GM13976 (cell line): ENCODE measurements around the gene HECTD3.
"Not testable (repeated sequence)": the region's sequence is repeated elsewhere in the genome, so short reads cannot be mapped to it uniquely, and the experiment has no call there.

ENCODE experiments used
- DNase-seq: peaks from one replicate; pipeline ENCODE4 v3.0.0; 2012; ENCODE audit warnings: low spot score
- in situ Hi-C: fragments of 300-500 bp; cut with MboI; formaldehyde crosslinking; loops from one replicate; pipeline ENCODE4 v1.12.0; 2022; ENCODE audit warnings: low sequenced_read_pairs, mixed read lengths, inconsistent platforms; ENCODE audit not compliant: unreplicated experiment
- TF ChIP-seq, protein P1 (sequence below): IDR thresholded peaks from 2 replicates; pipeline ENCODE4 v1.5.1; 2012; ENCODE audit warnings: borderline replicate concordance, mild to moderate bottlenecking; ENCODE audit not compliant: insufficient read depth; ENCODE audit errors: extremely low read depth, missing control alignments, control extremely low read depth

Gene HECTD3

DNA sequence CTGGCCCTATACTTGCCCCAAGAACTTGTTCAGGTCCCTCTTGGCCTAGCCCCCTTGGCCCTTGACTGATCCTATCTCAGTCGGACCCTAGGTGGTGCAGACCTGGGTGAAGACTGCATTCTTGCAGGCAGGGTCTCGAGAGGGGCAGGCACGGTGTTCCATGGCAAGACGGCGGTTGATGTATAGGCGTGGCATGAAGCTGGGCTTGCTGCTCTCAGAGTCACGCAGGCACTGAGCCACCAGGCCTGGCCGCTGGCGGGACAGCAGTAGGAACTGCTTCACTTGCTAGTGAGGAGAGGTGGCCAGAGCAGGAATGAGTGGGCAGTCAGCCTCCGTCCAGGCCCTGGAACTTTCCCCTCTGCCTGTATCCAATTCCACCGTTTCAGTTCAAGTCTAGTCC lies 3.8 kb downstream of the HECTD3 start:
- no peak for DNase-seq
- TF ChIP-seq, protein P1, sequence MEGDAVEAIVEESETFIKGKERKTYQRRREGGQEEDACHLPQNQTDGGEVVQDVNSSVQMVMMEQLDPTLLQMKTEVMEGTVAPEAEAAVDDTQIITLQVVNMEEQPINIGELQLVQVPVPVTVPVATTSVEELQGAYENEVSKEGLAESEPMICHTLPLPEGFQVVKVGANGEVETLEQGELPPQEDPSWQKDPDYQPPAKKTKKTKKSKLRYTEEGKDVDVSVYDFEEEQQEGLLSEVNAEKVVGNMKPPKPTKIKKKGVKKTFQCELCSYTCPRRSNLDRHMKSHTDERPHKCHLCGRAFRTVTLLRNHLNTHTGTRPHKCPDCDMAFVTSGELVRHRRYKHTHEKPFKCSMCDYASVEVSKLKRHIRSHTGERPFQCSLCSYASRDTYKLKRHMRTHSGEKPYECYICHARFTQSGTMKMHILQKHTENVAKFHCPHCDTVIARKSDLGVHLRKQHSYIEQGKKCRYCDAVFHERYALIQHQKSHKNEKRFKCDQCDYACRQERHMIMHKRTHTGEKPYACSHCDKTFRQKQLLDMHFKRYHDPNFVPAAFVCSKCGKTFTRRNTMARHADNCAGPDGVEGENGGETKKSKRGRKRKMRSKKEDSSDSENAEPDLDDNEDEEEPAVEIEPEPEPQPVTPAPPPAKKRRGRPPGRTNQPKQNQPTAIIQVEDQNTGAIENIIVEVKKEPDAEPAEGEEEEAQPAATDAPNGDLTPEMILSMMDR: no peak
- in situ Hi-C loops: loop anchor here (10.0 kb wide), 1 partner anchor 153 kb away; no protein-coding TSS in a partner anchor

DNA sequence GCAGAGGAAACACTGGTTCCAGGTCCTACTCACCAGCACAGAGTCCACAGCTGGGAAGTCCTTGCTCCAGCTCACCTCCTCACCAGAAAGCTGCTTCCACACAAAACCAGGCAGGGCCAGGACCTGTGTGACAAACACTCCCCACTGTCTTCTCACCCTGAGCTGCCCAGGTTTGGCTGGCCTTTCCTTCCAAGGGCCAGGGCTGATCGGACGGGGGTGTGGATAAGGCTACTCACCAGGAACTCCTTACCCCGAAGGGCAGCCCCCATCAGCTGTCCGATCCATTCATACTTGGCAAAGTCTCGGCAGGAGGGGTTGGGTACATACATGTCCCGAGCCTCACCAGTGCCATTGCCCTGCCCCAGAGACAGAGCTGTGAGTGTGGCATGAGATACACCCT lies 5.4 kb downstream of the HECTD3 start:
- DNase-seq: no peak
- in situ Hi-C loops: loop anchor here (10.0 kb wide), 1 partner anchor 151 kb away; no protein-coding TSS in a partner anchor
- TF ChIP-seq, protein P1: no peak

DNA sequence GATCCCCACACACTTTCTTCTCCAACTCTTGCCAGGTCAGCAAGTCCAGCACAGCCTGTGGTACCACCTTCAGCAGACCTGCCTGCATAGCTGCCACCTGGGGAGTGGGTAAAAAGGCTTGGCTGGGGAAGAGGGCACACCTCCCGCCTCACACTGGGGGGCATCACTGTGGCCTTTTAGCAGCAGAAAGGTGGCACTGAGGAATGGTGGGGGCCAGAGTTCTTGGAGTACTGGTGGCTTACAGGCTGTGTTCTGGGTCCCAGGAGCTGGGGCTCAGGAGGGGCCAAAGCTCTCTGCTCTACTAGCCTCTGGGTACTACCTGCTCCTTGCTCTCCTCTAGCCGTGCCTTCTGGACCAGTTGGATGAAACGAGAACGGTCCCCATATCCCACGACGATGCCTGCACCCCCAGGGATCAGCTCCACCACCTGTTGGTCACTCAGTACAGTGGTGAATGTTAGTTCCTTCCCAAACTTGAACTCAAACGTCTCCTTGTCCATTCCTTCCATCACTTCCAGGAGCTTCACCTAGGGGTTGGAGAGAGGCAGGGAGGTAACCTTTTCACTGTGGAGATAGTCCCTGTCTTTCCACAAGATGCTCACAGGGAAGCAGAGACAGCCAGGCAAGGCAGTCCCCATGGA lies 6.7 kb downstream of the HECTD3 start:
- DNase-seq: no peak
- TF ChIP-seq, protein P1: no peak
- in situ Hi-C loops: loop anchor here (10.0 kb wide), 1 partner anchor 150 kb away; no protein-coding TSS in a partner anchor

DNA sequence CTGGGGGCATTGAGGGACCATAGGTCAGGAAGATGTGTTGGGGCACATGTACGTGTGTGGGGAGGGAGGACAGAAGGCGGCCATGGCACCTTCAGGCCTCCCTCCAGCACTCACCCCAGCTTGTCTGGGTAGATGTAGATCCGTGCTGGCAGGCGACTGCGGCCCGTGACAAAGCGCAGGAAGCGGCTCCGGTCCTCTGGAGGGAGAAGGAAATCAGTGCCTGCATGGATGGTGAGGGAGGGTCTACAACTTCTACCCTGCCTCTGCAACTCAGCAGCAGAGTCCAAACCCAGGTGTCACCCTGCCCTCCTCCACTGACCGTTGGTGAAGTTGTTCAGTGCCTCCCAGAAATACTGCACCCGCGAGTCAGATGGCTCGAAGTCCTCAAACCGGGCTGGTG lies 7.4 kb downstream of the HECTD3 start:
- in situ Hi-C loops: loop anchor here (10.0 kb wide), 1 partner anchor 149 kb away; no protein-coding TSS in a partner anchor
- TF ChIP-seq, protein P1: no peak
- no peak for DNase-seq

DNA sequence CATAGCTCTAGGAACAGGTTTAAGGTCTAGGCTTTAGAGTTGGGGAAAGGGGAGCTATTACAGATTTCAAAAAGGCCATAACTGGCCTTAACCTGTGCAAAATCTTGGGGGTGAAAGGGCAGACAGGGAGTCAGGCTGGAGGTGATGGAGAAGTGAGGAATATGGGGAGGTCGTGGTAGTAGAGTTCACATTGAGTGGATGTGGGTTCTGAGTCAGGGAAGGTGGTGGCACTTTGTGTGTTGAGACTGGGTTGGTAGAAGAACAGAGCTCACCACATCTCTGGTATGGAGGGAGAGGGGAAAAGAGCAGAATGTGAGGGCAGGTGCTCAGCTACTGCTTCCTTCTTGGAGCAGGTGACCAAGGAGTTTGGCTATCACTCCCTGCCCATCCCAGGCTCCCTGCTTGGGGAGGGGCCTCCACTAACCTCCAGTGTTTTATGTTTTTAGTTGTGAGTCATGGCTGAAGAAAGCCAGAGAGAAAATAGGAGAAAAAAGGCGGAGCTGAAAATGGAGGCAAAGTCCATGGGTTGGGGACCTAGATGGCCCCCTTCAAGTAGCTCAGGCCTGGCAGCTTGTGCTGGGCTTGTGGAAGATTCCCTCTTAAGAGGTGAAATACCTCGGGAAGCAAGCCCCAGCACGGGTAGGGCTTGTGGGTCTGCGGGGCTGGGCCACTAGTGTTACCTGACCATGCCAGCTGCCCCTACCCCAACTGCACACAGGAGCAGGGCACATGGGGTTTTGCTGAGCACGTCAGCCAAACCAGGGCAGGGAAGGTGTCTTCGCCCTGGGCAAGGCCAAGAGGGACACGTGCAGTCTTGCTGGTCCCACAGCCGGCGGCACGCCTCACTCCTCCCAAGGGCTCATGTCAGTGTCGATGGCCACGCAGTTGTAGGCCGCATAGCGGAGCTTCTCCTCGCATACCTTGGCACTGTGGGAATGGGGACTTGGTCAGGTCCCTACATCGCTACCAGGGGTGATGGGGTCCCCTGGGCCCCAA lies 8.2 kb downstream of the HECTD3 start:
- in situ Hi-C loops: loop anchor here (10.0 kb wide), 1 partner anchor 148 kb away; no protein-coding TSS in a partner anchor
- DNase-seq: no peak
- TF ChIP-seq, protein P1: no peak

DNA sequence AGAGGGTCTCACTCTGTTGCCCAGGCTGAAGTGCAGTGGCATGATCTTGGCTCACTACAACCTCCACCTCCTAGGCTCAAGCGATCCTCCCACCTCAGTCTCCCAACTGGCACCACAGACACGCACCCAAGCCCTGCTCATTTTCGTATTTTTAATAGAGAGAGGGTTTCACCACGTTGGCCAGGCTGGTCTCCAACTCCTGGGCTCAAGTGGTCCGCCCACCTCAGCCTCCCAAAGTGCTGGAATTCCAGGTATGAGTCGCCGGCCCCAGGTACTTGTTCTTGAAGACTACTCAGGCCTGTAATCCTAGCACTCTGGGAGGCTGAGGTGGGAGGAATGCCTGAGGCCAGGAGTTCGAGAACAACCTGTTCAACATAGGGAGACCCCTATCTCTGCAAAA lies 9.5 kb downstream of the HECTD3 start:
- in situ Hi-C loops: loop anchor here (10.0 kb wide), 1 partner anchor 147 kb away; no protein-coding TSS in a partner anchor
- not testable (repeated sequence) for DNase-seq

DNA sequence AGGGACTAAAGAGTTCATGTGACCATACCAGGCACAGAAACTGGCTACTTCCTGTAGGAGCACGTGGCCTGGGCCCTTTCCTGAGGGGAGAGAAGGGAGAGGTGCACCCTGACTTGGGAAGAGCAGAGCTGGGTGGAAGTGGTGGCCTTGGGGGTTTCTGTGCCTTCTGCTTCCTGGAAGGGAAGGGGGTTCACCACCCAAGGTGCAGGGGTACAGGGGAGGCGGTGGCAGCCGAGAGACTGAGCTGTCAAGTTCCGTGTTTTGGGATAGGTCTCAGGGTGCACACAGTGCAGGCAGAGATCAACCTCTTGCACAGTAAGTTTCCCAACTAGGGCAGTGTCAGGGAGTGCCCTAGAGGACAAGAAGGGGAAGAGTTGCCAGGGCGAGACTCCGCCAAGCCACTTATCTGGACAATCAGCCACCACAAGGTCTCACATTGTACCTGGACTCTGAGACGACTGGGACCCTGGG lies 10.1 kb downstream of the HECTD3 start:
- no peak for DNase-seq
- in situ Hi-C loops: loop anchor here (10.0 kb wide), 1 partner anchor 146 kb away; no protein-coding TSS in a partner anchor
- TF ChIP-seq, protein P1: no peak
